H9 (cell line): ENCODE results near the gene ADSS1. TPM values are rescaled to one million over a fixed set of nuclear protein-coding genes. Genes with fewer than 3 reads are reported as not detected.

Experiments
- DNase-seq: peaks from one replicate; pipeline ENCODE4 v3.0.0-alpha.2; 2017
- H2AFZ ChIP-seq: one replicate; pipeline ENCODE4 v1.6.1; 2013; ENCODE audit warnings: mild to moderate bottlenecking, low read length, control low read depth, moderate library complexity
- H2AK5ac ChIP-seq: 2 replicates; pipeline ENCODE4 v1.6.1; 2013; ENCODE audit warnings: low read length, control low read depth, mixed read lengths; ENCODE audit not compliant: insufficient read length
- H2BK120ac ChIP-seq: one replicate; pipeline ENCODE4 v1.6.1; 2013; ENCODE audit warnings: low read depth, mild to moderate bottlenecking, low read length, control low read depth, inconsistent platforms; ENCODE audit not compliant: poor library complexity, severe bottlenecking
- H2BK12ac ChIP-seq: 2 replicates; pipeline ENCODE4 v1.6.1; 2013; ENCODE audit warnings: low read length, control low read depth, mixed read lengths, low read depth; ENCODE audit not compliant: insufficient read length
- H2BK15ac ChIP-seq: 2 replicates; pipeline ENCODE4 v1.6.1; 2013; ENCODE audit warnings: low read depth, low read length, control low read depth
- H2BK20ac ChIP-seq: one replicate; pipeline ENCODE4 v1.6.1; 2013; ENCODE audit warnings: low read depth, mild to moderate bottlenecking, low read length, control low read depth, inconsistent platforms; ENCODE audit not compliant: poor library complexity, severe bottlenecking
- H2BK5ac ChIP-seq: 2 replicates; pipeline ENCODE4 v1.6.1; 2013; ENCODE audit warnings: low read length, control low read depth, mixed read lengths; ENCODE audit not compliant: insufficient read length
- H3K14ac ChIP-seq: 2 replicates; pipeline ENCODE4 v1.6.1; 2013; ENCODE audit warnings: low read length, control low read depth; ENCODE audit not compliant: insufficient read depth
- H3K18ac ChIP-seq: 2 replicates; pipeline ENCODE4 v1.6.1; 2013; ENCODE audit warnings: low read depth, mild to moderate bottlenecking, mixed read lengths, low read length, control low read depth; ENCODE audit not compliant: insufficient read length
- H3K23ac ChIP-seq: 2 replicates; pipeline ENCODE4 v1.6.1; 2013; ENCODE audit warnings: low read length, control low read depth, mixed read lengths, low read depth; ENCODE audit not compliant: insufficient read length
- H3K23me2 ChIP-seq: 2 replicates; pipeline ENCODE4 v1.6.1; 2013; ENCODE audit warnings: low read depth, mild to moderate bottlenecking, mixed read lengths, low read length, control low read depth; ENCODE audit not compliant: insufficient read length, poor library complexity, severe bottlenecking
- H3K27ac ChIP-seq: 2 replicates; pipeline ENCODE4 v1.5.1; 2013; ENCODE audit warnings: low read length, control low read depth, mixed read lengths, low read depth; ENCODE audit not compliant: insufficient read length
- H3K27me3 ChIP-seq: 2 replicates; pipeline ENCODE4 v1.6.1; 2013; ENCODE audit warnings: low read length, control low read depth, inconsistent platforms; ENCODE audit not compliant: insufficient read depth
- H3K4ac ChIP-seq: 2 replicates; pipeline ENCODE4 v1.6.1; 2013; ENCODE audit warnings: low read depth, mild to moderate bottlenecking, control low read depth, inconsistent platforms, low read length, moderate library complexity
- H3K4me1 ChIP-seq: 2 replicates; pipeline ENCODE4 v1.6.1; 2013; ENCODE audit warnings: low read length, control low read depth, inconsistent platforms; ENCODE audit not compliant: insufficient read depth
- H3K4me2 ChIP-seq: 2 replicates; pipeline ENCODE4 v1.6.1; 2013; ENCODE audit warnings: low read length, control low read depth, mixed read lengths; ENCODE audit not compliant: insufficient read length, insufficient read depth
- H3K56ac ChIP-seq: 2 replicates; pipeline ENCODE4 v1.6.1; 2013; ENCODE audit warnings: low read depth, mild to moderate bottlenecking, mixed read lengths, low read length, control low read depth; ENCODE audit not compliant: insufficient read length
- H3K79me1 ChIP-seq: 2 replicates; pipeline ENCODE4 v1.6.1; 2013; ENCODE audit warnings: low read depth, mild to moderate bottlenecking, moderate library complexity, low read length, control low read depth, inconsistent platforms; ENCODE audit not compliant: insufficient read depth, poor library complexity, severe bottlenecking
- H3K79me2 ChIP-seq: 2 replicates; pipeline ENCODE4 v1.6.1; 2013; ENCODE audit warnings: low read length, control low read depth, inconsistent platforms; ENCODE audit not compliant: insufficient read depth
- H3K9ac ChIP-seq: 2 replicates; pipeline ENCODE4 v1.6.1; 2013; ENCODE audit warnings: low read length, control low read depth, mixed read lengths; ENCODE audit not compliant: insufficient read length; ENCODE audit errors: extremely low read depth
- H3K9me3 ChIP-seq: one replicate; pipeline ENCODE4 v1.6.1; 2013; ENCODE audit warnings: low read depth, low read length, inconsistent platforms; ENCODE audit not compliant: control insufficient read depth
- H3T11ph ChIP-seq: one replicate; pipeline ENCODE4 v1.6.1; 2013; ENCODE audit warnings: mild to moderate bottlenecking, low read length, control low read depth, inconsistent platforms
- H4K20me1 ChIP-seq: one replicate; pipeline ENCODE4 v1.6.1; 2013; ENCODE audit not compliant: control insufficient read depth, insufficient read length, insufficient read depth
- H4K5ac ChIP-seq: 2 replicates; pipeline ENCODE4 v1.6.1; 2013; ENCODE audit warnings: low read depth, mild to moderate bottlenecking, mixed read lengths, low read length, control low read depth; ENCODE audit not compliant: insufficient read length
- H4K8ac ChIP-seq: replicated peaks from 2 replicates; pipeline ENCODE4 v1.6.1; 2013; ENCODE audit warnings: low read length, control low read depth, mixed read lengths, low read depth; ENCODE audit not compliant: insufficient read length
- H4K91ac ChIP-seq: 2 replicates; pipeline ENCODE4 v1.6.1; 2013; ENCODE audit warnings: low read depth, mild to moderate bottlenecking, moderate library complexity, mixed read lengths, low read length, control low read depth; ENCODE audit not compliant: insufficient read length
- H3K27ac Mint-ChIP-seq, 3 experiments: 2 replicates in 2 of 3; 3 replicates in 1 of 3; pipeline ENCODE4 v1.8.0; 2020 to 2021; ENCODE audit warnings: mixed read lengths in 3 of 3, mild to moderate bottlenecking in 1 of 3, moderate library complexity in 1 of 3
- H3K27me3 Mint-ChIP-seq: 2 replicates; pipeline ENCODE4 v1.8.0; 2021; ENCODE audit warnings: low read depth, mild to moderate bottlenecking, moderate library complexity, mixed read lengths
- H3K36me3 Mint-ChIP-seq, 3 experiments: 2 replicates in 2 of 3; 3 replicates in 1 of 3; pipeline ENCODE4 v1.8.0; 2020 to 2021; ENCODE audit warnings: low read depth in 3 of 3, mixed read lengths in 3 of 3; ENCODE audit not compliant: insufficient read depth in 1 of 3
- H3K4me1 Mint-ChIP-seq, 2 experiments: 2 replicates each; pipeline ENCODE4 v1.8.0; 2020; ENCODE audit warnings: mixed read lengths in 2 of 2
- H3K4me3 Mint-ChIP-seq, 2 experiments: 2 replicates in 1 of 2; 3 replicates in 1 of 2; pipeline ENCODE4 v1.8.0; 2020 to 2021; ENCODE audit warnings: mild to moderate bottlenecking in 2 of 2, mixed read lengths in 2 of 2, moderate library complexity in 1 of 2
- H3K9me3 Mint-ChIP-seq, 2 experiments: 2 replicates in 1 of 2; 3 replicates in 1 of 2; pipeline ENCODE4 v1.8.0; 2020; ENCODE audit warnings: mild to moderate bottlenecking in 2 of 2, mixed read lengths in 2 of 2, moderate library complexity in 1 of 2
- CTCF ChIP-seq: fragments of 200-600 bp; sonication (generic); conservative IDR thresholded peaks from 3 replicates; pipeline ENCODE4 v1.8.0; 2021; ENCODE audit warnings: antibody characterized with exemption, mild to moderate bottlenecking
- WGBS: extraction: QIAGEN DNeasy Blood & Tissue Kit; methylation state at CpG from one replicate; pipeline ENCODE4 v1.1.7; 2013; ENCODE audit warnings: missing lambda C conversion rate, low lambda C conversion rate, mixed read lengths; ENCODE audit not compliant: insufficient read length; ENCODE audit errors: extremely low coverage; 5-methylcytosine and 5-hydroxymethylcytosine counted together
- total RNA-seq: library from RNA; stranded (reverse); gene quantifications from 2 replicates; pipeline ENCODE4 v1.2.1, GENCODE V29; 2021

Gene ADSS1
- total RNA-seq, 1 experiment from 2014 or later: 8.5 TPM

DNA sequence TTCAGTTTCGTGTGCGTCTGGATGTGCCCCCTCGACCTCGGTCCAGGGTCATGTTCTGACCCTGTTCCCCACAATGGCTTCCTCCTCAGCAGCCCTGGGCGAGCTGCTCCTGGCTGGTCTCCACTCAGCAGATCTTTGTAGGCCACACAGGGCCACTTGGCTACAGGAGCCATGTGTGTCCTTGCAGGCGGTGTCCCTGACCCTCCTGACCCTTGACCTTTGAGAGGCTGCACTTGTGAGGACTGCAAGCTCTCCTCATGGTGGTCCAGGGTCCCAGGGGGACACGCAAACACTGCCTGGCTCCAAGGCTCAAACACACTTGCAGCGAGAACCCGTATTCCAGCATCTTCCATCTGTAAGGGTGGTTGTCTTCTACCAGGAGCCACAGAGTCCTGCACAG, 21.4 kb downstream of the ADSS1 start:
- H2BK12ac ChIP-seq: no peak overlapping the region
- H3K27me3 ChIP-seq: no peaks in the 10 kb centered on the region
- H3K79me1 ChIP-seq: no peaks in the 10 kb centered on the region
- no peaks in the 10 kb centered on the region for H3K4me1 ChIP-seq
- no peak overlapping the region for H3K18ac ChIP-seq
- no peak overlapping the region for H3K23ac ChIP-seq
- no peaks in the 10 kb centered on the region for H3K79me2 ChIP-seq
- H3K4me2 ChIP-seq: no peak overlapping the region
- H2AFZ ChIP-seq: no peak overlapping the region
- H3K27me3 Mint-ChIP-seq: peaks cover 5% of the 10 kb centered on the region
- peaks cover 4 to 9% of the 10 kb centered on the region in 2 experiments for H3K4me1 Mint-ChIP-seq
- no peak overlapping the region for H3K56ac ChIP-seq
- H3K23me2 ChIP-seq: no peaks in the 10 kb centered on the region
- H3K9ac ChIP-seq: no peak overlapping the region
- H3K27ac Mint-ChIP-seq: no peak overlapping the region; a peak in 1 of 7 replicates
- WGBS: no CpG with 5 or more reads among the region's 9 CpGs
- H3K4ac ChIP-seq: no peak overlapping the region
- H3T11ph ChIP-seq: no peak overlapping the region
- H3K14ac ChIP-seq: no peak overlapping the region
- H2BK15ac ChIP-seq: no peak overlapping the region
- no peak overlapping the region for H3K27ac ChIP-seq
- DNase-seq: no peak
- no peak overlapping the region for H2BK20ac ChIP-seq
- no peak overlapping the region for H4K5ac ChIP-seq
- H4K20me1 ChIP-seq: no peaks in the 10 kb centered on the region
- no peak overlapping the region; a peak in 1 of 5 replicates for H3K4me3 Mint-ChIP-seq
- H4K91ac ChIP-seq: no peak overlapping the region
- H3K9me3 ChIP-seq: peaks cover 6% of the 10 kb centered on the region
- peaks cover 6 to 7% of the 10 kb centered on the region in 2 experiments; a peak in 4 of 5 replicates for H3K9me3 Mint-ChIP-seq
- H2BK120ac ChIP-seq: no peak overlapping the region
- no peak overlapping the region for H2AK5ac ChIP-seq
- no peak for TF ChIP-seq CTCF
- H3K36me3 Mint-ChIP-seq: peaks cover 0 to 27% (median 0%) of the 10 kb centered on the region in 3 experiments; a peak in 6 of 7 replicates
- no peak overlapping the region for H4K8ac ChIP-seq
- no peak overlapping the region for H2BK5ac ChIP-seq
